ENCODE results near the gene RHEBL1.

RHEBL1 gene

DNA sequence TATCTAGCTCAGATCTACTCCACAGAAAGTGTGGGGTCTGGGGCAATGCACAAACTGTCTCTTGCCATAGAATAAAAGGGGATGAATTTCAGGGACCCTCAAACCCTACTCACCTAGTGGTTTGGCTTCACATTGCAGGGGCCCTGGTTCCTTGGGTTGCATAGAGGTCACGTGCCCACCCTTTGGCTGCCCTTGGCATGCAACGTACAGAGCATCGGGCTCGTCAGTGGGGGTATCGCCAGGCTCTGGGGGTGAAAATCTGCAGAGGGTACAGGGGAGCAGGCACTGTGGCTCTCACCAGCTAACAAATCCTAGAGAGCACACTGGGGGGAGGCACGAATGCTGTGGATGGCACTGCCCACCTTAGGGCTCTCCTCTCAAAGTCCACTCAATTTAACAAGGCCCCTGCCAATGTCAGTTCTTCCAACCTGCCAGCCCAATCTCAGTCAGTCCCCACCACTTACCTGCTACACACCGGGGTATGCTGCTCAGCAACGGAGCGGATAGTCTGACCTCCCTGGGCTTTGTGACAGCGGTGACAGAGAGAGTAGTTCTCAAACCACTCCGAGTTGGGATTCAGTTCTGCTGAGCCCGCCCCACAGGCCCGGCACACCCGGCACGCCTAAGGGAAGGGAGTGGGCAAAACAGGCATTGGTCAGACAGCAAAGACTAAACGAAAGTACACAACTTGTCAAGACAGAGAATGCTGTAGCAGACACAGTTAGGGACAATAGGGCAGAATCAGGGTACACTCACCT, 17.1 kb downstream of the RHEBL1 start:
- Histone ChIP-seq H3K4me3 (no peak overlapping the region), H3K27ac (no peak overlapping the region)
- TF ChIP-seq, protein P1, sequence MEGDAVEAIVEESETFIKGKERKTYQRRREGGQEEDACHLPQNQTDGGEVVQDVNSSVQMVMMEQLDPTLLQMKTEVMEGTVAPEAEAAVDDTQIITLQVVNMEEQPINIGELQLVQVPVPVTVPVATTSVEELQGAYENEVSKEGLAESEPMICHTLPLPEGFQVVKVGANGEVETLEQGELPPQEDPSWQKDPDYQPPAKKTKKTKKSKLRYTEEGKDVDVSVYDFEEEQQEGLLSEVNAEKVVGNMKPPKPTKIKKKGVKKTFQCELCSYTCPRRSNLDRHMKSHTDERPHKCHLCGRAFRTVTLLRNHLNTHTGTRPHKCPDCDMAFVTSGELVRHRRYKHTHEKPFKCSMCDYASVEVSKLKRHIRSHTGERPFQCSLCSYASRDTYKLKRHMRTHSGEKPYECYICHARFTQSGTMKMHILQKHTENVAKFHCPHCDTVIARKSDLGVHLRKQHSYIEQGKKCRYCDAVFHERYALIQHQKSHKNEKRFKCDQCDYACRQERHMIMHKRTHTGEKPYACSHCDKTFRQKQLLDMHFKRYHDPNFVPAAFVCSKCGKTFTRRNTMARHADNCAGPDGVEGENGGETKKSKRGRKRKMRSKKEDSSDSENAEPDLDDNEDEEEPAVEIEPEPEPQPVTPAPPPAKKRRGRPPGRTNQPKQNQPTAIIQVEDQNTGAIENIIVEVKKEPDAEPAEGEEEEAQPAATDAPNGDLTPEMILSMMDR (IDR thresholded peaks at IDR 0.05): no peak
- DNase-seq (ENCODE audit: low spot score): no peak

DNA sequence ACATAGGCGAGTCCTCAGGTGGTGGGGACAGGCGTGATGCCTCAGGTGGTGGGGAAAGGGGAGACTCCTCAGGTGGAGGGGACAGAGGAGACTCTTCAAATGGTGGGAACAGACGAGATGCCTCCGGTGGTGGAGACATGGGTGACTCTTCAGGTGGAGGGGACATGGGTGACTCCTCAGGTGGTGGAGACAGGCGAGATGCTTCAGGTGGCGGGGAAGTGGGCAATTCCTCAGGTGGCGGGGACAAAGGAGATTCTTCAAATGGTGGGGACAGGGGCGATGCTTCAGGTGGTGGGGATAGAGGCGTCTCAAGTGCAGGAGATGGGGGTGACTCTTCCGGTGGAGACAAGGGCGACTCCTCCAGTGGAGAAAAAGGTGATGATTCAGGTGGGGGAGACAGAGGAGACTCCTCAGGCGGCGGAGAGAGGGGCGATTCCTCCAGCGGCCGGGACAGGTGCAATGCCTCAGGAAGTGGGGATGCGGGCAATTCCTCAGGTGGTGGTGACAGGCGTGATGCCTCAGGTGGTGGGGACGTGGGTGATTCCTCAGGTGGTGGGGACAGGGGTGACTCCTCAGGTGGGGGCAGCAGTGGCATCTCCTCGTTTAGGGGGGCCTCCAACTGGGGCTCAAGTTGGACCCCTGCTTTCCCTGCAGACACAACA, 17.9 kb downstream of the RHEBL1 start:
- TF ChIP-seq, protein P1 (IDR thresholded peaks at IDR 0.05): no peak
- H3K4me3 ChIP-seq: no peak overlapping the region
- H3K27ac ChIP-seq: no peak overlapping the region
- DNase-seq (ENCODE audit: low spot score): no peak

DNA sequence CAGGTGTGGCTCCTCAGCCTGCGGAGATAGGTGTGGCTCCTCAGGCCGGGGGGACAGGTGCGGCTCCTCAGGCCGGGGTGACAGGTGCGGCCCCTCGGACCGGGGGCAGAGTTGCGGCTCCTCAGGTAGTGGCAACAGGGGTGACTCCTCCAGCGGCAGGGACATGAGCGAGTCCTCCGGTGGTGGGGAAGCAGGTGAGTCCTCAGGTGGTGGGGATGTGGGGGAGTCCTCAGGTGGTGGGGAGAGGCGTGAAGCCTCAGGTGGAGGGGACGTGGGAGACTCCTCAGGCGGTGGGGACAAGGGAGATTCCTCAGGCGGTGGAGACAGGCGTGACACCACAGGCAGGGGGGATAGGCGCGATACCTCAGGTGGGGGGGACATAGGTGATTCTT, 18.4 kb downstream of the RHEBL1 start:
- Histone ChIP-seq H3K4me3 (no peak overlapping the region), H3K27ac (no peak overlapping the region)
- TF ChIP-seq, protein P1 (IDR thresholded peaks at IDR 0.05): no peak
- no peak for DNase-seq (ENCODE audit: low spot score)

DNA sequence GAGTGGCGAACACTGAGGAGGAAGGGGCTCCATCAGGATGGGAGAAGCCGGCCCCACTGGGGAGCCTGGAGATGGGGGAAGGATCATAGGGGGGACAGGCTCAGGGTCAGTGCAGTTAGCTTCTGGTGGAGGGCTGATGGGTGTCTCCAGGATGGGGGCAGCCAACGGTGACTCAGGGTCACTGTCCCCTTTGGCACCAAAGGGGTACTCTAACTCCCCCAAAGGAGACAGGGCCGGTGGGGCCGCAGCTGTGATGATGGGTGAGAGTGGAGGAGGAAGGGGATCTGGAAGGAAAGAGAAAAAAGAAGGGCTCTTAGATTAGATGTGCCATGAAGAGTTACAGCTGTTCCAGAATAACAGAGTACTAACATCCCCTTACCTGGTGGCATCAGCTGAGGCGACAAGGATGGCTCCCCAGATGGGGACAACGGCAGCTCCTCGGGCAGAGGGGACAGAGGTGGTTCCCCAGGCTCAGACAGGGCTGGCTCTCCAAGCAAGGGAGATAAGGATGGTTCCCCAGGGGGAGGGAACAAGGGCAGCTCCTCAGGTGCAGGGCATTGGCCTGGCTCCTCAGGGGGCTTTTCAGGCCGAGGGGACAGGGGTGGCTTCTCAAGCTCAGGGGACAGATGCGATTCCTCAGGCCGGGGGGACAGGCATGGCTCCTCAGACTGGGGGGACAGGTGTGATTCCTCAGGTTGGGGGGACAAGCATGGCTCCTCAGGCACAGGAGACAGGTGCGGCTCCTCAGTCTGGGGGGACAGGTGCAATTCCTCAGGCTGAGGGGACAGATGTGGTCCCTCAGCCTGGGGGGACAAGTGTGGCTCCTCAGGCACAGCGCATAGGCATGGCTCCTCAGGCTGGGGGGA, 19.0 kb downstream of the RHEBL1 start:
- TF ChIP-seq, protein P1 (IDR thresholded peaks at IDR 0.05): no peak
- DNase-seq (ENCODE audit: low spot score): no peak
- Histone ChIP-seq H3K27ac (no peak overlapping the region), H3K4me3 (no peak overlapping the region)

DNA sequence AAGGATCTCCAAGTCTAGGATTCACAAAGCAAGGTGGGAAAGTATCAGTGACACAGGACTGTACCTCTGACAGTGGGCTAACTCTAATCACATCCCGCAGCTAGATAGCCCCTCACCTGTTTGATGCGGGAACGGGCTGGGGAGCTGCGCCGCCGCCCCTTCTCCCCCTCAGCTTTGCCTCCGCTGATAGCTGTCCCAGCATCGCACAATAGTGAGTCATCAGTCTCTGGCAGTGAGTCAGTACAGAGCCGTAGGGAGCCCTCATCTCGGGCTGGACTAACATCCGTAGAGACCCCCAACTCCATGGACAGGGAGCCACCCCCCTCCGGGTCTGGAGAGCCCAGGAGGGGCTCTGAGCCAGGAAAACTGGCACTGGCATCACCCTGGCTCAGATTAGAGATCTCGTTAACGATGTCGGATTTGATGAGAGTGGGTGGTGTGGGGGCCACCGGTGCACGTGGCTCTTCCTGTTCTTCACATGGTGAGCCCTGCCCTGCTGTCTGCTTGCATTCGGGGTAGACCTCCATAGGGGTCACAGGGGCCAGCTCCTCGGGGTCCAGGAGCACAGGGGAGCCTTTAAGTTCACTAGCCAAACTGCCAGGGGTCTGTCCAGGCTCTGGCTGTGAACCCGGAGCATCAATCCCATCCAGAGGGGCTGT, 20.1 kb downstream of the RHEBL1 start:
- no peak overlapping the region for H3K4me3 ChIP-seq
- no peak overlapping the region for H3K27ac ChIP-seq
- TF ChIP-seq, protein P1 (IDR thresholded peaks at IDR 0.05): no peak
- no peak for DNase-seq (ENCODE audit: low spot score)

DNA sequence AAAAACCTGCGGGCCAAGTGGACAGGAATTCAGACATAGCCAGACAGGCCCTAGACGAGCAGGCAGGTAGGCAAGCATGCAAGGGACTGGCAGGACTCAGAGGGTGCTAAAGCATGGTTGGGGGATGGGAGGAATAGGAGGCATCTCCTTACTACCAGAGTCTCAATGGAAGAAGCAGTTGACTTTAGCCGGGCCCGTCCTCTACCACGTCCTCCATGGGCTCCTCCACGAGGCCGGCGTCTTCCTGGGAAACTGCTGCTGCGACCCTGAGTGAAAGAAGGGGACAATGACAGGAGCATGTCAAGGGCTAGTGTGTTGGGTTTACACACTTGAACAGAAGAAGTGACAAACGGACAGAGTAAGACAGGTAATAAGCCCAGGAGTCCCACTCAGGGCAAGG, 20.8 kb downstream of the RHEBL1 start:
- TF ChIP-seq, protein P1 (IDR thresholded peaks at IDR 0.05): no peak
- H3K27ac ChIP-seq: no peak overlapping the region
- H3K4me3 ChIP-seq: no peak overlapping the region
- DNase-seq (ENCODE audit: low spot score): no peak
